Measurements from ENCODE around the gene ANKHD1.

Gene ANKHD1

DNA sequence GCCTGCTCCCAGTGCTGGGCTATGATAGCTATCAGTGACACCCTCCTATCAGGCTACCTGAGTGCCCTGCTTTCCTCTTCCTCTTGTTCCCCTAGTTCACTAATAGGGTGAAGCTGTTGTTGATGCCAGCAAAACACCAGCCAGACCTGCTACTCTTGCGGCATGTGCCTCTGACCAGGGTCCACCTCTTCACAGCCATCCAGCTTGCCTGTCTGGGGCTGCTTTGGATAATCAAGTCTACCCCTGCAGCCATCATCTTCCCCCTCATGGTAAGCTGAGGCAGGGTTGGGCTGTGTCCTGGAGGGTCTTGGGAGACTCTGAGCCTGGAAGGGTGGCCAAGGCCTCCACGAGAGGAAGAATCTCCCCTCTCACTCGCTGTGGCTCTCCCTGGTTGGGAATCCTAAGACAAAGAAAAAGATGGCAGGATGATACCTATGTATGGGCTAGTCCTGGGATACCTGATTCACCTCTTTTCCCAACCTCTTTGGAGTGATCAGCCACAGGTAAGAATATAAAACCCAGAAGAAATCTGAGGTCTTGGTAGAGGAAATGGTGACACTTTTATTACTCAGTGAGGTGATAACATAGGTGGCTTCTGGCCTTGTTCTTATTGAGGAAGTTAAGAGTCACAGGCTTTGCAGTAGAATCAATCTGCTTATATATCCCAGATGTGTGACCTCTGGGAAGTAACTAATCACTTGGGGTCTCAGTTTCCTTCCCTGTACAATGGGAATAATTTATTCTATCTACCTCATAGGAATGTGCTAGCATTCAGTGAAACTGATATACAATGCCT is 30.1 kb upstream of the ANKHD1 start:
- DNase-seq (ENCODE audit: low read depth in 3 of 3), result no peak

DNA sequence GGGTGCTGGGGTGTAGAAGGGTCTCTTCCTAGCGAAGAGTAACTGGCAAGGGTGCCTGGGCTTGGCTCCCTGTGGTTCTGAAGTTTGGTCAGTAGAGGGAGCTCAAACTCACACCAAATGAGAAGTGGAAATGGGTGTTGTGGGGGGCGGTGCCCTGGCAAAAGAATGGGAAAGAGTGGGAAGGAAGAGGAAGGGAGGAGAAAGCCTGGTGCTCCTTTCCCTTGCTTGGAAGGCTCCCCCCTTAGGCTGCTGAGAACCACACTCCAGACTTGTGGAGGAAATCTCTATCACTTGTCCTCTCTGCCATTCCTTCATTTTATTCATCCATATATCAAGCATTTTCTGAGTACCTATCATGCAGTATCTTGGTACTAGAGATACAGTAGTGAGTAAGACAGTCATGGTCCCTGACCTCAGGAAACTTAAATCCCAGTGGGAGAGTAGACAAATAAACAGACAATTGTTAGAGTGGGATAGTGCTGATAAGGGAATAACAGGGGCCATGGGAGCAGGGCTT is 28.6 kb upstream of the ANKHD1 start:
- peak in 2 of 3 donors; percentile 9 to 38 for DNase-seq (ENCODE audit: low read depth in 3 of 3)

DNA sequence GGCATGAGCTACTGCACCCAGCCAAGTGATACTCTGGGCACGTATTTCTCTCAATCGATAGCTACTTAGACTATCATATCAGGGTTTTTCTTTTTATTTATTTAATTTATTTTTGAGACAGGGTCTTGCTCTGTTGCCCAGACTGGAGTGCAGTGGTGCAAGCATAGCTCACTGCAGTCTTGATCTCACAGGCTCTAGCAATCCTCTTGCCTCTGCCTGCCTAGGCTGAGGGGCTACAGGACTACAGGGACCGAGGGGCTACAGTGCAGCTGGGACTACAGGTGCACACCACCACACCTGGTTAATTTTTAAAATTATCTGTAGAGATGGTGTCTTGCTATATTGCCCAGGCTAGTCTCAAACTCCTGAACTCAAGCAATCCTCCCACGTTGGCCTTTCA is 20.3 kb upstream of the ANKHD1 start:
- no peak for DNase-seq (ENCODE audit: low read depth in 3 of 3)

DNA sequence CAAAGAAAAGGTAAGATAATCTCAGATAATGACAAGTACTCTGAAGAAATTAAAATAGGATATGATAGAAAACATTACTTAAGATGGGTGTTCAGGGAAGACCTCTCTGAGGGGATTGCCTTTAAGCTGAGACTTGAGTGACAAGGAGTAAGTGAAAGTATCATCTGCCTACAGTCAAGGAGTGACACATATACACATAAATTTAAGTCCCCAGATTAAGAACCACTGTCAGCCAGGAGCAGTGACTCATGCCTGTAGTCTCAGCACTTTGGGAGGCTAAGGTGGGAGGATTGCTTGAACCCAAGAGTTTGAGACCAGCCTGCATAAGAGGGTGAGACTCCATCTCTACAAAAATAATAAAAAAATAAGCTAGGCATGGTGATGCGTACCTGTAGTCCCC is 19.7 kb upstream of the ANKHD1 start:
- no peak for DNase-seq (ENCODE audit: low read depth in 3 of 3)

DNA sequence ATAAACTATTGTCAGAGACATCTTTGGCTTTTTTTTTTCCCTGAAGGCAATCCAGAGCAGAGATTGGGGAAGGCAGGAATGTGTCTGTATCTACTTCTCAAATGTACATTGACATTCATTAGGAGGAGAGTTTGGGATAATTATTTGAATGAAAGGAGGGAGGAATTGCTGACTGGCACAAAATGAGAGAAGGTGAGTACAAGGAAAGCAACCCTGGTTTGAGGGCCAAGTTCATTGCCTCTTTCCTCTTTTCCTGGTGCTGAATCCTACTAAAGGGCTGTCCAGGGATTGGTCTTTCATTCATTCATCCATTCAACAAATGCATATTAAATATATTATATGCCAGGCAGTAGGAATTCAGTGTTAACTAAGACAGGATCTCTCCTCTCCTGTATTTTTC is 18.8 kb upstream of the ANKHD1 start:
- DNase-seq (ENCODE audit: low read depth in 3 of 3), result no peak

DNA sequence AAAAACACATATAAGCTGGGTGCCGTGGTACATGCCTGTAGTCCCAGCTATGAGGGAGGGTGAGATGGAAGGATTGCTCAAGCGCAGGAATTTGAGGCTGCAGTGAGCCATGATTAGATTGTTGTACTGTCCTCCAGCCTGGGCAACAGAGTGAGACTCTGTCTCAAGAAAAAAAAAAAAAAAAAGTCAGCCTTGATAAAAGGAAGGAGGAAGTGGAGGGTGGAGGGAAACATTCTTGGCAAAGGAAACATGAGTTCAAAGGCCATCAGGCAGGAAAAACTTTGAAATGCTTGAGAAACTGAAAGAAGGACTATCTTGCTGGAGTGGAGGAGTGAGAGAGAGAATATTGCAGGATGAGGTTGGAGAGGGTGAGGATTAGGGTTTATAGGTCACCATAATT is 18.3 kb upstream of the ANKHD1 start:
- no peak for DNase-seq (ENCODE audit: low read depth in 3 of 3)

DNA sequence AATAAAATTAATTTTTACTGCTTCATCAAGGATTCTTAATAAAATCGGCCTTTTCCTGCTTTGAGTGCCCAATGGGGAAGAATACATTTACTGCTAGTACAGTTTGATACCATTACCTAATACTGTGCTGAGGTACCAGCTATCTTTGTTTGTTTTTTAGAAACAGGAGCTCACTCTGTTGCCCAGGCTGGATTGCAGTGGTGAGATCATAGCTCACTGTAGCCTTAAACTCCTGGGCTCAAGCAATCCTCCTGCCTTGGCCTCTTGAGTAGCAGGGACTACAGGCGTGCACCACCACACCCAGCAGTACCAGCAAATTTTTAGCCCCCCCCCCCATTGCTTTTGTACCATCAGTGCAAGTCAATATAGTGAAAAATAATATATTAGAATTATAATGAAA is 13.6 kb upstream of the ANKHD1 start:
- DNase-seq (ENCODE audit: low read depth in 3 of 3), result no peak

DNA sequence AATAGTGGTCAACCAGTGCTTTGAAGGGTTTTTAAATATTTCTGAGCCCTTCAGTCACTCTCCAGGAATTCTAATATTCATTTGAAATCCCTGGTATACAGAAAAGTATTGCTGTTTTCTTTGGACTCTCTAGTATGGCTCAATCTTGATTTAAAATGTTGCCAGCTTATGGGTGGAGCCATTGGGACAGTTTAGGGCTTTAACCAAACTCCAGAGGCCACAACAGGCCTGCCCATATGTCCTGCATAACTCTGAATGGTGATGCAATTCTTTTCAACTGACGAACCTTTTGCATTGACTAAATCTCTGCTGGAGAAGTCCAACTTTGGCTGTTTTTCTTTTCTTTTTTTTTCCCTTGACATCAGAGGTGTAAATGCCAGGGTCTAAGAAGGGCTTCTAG is 10.3 kb upstream of the ANKHD1 start:
- no peak for DNase-seq (ENCODE audit: low read depth in 3 of 3)

DNA sequence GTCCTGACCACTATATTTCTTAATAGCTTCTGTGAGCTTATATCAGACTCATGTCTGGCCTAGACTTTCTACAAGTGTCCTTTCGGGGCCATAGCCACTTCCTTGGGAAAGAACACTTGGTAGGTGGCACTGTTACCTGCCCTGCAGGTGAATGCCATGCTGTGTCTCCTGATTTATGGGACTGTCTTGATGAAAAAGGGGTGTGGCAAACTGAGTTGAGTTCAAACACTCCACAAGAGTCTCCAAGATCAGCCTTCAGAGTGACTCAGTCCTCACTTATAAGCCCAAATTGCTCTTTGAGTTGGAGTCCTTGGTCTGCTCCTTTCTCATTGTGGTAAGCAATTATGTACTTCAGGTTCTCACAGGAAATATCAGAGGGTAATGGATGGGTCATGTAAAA is 9.9 kb upstream of the ANKHD1 start:
- DNase-seq (ENCODE audit: low read depth in 3 of 3), result no peak

DNA sequence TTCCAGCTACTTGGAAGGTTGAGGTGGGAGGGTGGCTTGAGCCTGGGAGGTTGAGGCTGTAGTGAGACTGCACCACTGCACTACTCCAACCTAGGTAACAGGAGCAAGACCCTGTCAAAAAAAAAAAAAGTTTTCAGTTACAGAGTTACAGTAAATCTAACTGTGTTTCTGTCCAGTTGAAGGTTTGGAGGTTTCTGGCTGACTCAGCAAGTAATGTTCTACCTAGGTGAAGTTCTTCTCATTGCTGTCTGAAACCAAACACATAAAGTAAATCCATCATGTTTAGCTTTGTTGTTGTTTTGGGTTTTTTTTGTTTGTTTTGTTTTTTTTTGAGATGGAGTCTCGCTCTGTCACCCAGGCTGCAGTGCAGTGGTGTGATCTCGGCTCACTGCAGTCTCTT is 7.9 kb upstream of the ANKHD1 start:
- DNase-seq (ENCODE audit: low read depth in 3 of 3), result no peak

DNA sequence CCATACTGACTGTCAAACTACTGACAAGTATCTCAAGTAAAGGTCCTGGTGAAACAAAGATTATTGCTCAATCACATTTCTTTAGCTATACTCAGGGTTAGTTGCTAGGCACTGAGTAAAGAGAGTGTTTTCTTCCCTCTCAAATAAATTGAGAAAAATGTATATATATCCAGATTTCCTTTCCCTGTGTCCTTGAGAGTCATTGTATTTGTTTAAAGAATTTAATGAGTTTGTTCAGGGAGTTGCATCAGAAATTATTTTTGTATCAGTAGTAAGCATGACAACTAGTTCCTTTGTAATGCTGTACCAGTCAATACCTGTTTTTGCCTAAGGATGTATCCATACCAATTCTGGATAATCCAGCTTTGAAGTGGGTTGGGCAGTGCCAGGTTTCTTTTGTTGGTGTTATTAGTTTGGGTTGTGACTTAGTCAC is 3.2 kb upstream of the ANKHD1 start:
- no peak for DNase-seq (ENCODE audit: low read depth in 3 of 3)

DNA sequence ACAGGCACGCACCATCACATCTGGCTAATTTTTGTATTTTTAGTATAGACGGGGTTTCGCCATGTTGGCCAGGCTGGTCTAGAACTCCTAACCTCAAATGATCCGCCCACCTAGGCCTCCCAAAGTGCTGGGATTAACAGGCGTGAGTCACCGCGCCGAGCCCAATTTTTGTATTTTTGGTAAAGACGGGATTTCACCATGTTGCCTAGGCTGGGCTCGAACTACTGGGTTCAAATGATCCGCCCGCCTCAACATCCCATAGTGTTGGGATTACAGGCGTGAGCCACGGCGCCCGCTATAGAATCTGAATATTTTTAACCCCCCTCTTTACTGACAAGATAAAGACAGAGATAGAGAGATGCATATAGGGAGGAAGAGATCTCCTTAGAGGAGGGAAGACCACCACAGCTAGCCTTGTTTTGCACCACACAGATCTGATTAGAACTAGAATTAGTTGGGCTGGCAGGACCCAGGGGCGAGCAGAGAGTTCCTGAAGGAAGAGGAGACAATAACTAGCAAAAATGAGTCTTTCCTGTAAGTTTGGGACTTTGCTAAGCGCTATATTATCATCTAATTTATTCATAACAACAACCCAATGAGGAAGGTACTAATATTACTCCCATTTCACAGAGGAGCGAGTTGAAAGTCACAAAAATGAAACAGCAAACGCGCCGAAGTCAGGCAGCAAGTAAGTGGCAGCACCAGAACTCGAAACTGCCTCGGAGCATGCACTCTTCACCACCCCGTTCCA is 1.5 kb upstream of the ANKHD1 start:
- DNase-seq (ENCODE audit: low read depth in 3 of 3), result no peak

DNA sequence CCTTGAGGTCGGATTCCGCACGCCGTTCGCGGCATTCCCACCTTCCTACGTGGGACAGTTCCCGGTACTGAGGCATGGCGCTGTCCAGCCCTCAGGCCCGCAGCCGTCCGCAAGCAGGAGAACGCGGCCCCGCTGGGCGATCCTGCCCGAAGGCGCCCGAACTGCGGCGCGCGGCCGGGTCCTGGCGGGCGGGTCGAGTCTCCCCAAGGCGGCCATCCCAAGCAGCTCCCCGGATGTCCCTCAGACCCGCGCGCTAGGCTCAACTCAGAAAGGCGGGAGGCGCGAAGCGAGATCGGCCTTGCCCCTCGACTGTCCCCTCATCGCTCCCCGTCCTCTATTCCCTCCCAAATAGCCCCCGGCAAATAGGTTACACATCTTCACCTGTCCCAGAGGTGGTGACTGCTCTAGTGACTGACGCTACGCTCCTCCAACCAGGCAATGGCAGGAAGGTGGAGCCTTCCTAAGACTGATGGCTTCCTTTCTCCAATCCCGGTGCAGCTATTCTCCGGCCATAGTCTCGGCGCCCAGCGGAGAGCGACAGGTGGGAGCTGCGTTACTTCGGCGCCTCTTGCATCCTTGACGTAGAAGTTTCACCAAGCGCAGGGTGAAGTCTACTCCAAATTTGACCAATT is 787 bp upstream of the ANKHD1 start:
- peak; percentile 71 to 77 (median 74) for DNase-seq (ENCODE audit: low read depth in 3 of 3)

DNA sequence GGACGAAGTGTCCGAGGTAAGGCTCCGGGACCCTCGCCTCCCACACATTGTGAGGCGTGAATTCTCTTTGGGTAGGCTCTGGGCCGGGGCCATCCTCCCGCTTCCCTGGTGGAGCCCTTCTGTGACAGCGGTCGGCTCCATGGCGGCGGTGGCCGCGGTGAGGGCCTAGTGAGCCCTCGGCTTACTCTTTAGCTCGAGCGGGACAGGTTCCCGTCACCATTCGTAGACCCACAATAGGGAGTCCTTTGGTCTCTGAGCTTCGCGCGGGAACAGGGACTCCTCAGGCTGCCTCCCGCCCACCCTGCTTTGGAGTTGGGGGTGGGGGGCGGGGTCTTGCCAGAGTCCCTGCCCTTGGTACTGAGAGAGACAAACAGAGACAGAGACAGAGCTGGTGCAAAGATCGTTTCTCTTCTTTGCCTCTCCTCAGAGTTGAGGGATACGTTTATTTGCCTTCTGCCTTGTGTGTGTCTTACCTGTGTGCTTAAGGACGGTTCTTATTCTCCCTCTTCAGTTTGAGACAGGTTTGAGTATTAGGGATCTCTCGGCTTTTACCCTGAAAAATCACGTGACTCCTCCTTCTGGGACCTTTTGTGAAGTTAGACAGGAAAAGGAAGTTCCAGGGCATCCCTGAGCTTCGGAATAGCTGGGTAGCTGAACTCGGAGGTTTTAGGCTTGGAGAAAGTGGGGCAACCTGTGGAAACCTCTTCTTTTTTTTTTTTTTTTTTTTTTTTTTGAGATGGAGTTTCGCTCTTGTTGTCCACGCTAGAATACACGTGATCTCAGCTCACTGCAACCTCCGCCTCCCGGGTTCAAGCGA is 833 bp downstream of the ANKHD1 start:
- DNase-seq (ENCODE audit: low read depth in 3 of 3), result peak; percentile 23 to 38 (median 33)

DNA sequence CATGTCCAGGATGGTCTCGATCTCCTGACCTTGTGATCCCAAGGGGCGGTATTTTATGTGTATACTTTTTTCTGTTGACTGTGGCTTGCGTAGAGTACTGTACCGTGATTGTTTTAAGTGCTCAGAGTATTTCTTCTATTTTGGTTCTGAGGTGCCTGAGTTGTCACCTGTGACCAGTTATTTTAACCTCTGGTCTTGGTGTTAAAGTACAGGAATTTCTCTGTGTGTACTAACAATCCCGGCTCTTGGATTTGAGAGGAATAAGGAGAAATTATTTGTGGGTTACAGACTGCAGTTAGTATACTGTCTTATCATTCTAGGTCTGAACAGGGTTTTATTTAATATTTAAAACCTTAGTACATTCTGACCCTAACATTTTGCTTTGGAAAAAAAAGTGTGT is 2.0 kb downstream of the ANKHD1 start:
- no peak for DNase-seq (ENCODE audit: low read depth in 3 of 3)

DNA sequence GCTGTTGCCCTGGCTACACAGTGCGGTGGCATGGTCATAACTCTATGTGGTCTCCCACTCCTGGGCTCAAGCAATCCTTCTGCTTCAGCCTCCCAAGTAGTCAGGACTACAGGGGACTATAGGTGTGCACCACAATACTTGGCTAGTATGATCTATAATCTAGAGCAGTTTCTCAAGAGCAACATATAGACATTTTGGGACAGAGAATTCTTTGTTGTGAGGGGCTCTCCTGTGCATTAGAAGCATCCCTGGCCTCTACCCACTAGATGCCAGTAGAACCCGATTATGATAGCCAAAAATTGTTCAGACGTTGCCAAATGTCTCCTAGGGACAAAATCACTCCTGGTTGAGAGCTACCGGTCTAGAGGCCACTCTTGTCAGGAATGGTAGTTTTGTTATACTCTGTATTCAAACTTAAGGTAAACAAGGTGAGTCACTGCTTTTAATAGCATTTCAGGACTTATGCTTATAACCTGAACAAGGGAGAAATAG is 7.2 kb downstream of the ANKHD1 start:
- no peak for DNase-seq (ENCODE audit: low read depth in 3 of 3)

DNA sequence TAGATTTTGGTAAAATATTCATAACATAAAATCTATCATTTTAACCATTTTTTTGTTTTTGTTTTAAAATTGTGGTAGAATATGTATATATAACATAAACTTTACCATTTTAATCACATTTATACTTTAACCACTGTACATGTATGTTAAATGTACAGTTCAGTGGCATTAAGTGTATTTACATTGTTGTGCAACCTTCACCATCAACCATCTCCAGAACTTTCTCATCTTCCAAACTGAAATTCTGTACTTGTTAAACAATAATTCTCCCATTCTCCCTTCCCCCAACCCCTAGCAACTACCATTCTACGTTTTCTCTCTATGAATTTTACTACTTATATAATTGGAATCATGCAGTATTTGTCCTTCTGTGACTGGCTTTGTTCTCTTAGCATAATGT is 11.6 kb downstream of the ANKHD1 start:
- DNase-seq (ENCODE audit: low read depth in 3 of 3), result no peak

DNA sequence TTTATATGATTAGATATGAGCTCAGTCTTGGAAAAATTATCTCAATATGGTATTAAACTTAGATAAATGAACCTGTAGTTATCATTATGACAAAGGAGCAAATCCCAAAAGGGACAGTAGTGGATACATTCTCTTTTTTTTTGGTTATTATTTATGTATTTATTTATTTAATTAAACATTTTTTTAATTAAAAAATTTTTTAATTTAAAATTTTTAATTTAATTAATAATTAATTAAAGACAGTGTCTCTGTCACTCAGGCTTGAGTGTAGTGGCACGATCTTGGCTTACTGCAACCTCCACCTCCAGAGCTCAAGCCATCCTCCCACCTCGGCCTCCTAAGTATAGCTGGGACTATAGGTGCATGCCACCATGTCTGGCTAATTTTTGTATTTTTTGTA is 15.6 kb downstream of the ANKHD1 start:
- no peak for DNase-seq (ENCODE audit: low read depth in 3 of 3)

DNA sequence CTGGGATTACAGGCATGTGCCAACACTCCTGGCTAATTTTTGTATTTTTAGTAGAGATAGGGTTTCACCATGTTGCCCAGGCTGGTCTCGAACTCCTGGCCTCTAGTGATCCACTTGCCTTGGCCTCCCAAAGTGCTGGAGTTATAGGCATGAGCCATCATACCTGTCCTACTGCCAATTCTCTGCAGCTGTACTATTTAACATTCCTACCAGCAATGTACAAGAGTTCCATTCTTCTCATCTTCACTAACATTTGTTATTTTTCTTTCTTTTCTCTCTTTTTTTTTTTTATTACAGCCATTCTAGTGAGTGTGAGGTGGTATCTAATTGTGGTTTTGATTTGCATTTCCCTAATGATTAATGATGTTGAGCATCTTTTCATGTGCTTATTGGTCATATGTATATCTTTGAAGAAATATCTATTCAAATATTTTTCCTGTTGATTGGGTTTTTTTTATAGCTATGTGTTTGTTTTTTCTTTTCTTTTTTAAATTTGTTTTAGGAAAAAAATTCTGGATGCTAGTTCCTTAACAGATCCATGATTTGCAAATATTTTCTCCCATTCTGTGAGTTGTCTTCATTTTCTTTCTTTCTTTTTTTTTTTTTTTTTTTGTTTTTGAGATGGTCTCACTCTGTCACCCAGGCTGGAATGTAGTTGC is 17.4 kb downstream of the ANKHD1 start:
- no peak for DNase-seq (ENCODE audit: low read depth in 3 of 3)

DNA sequence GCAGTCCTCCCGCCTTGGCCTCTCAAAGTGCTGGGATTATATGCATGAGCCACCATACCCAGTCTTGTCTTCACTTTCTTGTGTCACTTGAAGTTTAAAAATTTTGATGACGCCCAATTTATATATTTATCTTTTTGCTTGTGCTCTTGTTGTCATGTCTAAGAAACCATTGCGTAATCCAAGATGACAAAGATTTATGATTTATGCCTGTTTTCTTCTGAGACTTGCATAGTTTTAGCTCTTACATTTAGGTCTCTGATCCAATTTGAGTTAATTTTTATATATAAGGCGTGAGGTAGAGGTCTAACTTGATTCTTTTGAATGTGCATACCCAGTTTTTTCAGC is 18.6 kb downstream of the ANKHD1 start:
- DNase-seq (ENCODE audit: low read depth in 3 of 3), result no peak

DNA sequence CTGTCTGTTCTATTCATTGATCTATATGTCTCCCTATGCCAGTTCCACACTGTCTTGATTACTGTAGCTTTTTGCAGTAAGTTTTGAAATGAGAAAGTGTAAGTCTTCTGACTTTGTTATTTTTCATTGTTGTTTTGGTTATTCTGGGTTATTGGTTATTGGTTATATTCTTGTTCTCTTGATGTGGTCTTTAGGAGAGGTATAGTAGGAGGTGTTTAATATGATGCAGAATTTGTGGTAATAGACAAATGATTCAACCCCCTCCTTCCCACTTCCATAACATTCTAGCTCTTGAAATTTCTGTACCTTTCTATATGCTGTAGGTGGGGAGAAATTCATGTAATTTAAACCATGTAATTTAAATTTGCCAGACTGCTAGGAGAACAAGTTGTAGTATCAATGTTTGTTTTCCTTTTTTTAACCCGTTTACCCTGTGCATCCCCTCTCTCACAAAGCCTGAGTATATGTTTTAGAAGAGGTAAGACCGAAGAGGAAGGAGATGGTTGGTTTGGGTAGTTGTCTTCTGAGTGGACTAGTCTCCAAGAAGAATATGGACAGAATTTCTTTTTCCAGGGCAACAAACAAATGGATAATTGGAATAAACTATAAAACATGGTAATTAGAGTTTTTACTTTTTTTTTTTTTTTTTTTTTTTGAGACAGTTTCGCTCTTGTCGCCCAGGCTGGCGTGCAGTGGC is 19.2 kb downstream of the ANKHD1 start:
- no peak for DNase-seq (ENCODE audit: low read depth in 3 of 3)

Data from stimulated activated CD4-positive, alpha-beta T cell treated with anti-CD3 and anti-CD28 coated beads, TNF-alpha, amount 100 ng/mL, for 48 hours (primary cell).